Measurements from ENCODE around the gene NPB.
"Not testable (repeated sequence)": the region's sequence is repeated elsewhere in the genome, so short reads cannot be mapped to it uniquely, and the experiment has no call there.

- TF ChIP-seq CTCF, POLR2A (IDR thresholded peaks at IDR 0.05): not testable (repeated sequence)
Observed at GRCh38 chr17:81918333-81918669, 16.3 kb downstream of the NPB start.

All from adrenal gland (tissue), 5 donors.